AG09309 (cell line): ENCODE results near the gene ZNF664.

Experiments
- DNase-seq: peaks from one replicate; pipeline ENCODE4 v3.0.0-alpha.2; 2010; ENCODE audit warnings: low read depth
- H3K4me3 ChIP-seq: 2 replicates; pipeline ENCODE4 v1.5.1; 2011; ENCODE audit warnings: mild to moderate bottlenecking, low read depth, low read length, moderate library complexity; ENCODE audit not compliant: control insufficient read depth
- TF ChIP-seq, protein P1 (sequence below): IDR thresholded peaks from 2 replicates; pipeline ENCODE4 v1.5.1; 2011; ENCODE audit warnings: mild to moderate bottlenecking, low read depth, low read length, inconsistent platforms; ENCODE audit not compliant: insufficient read depth, control insufficient read depth; ENCODE audit errors: missing control alignments

The ZNF664 gene

DNA sequence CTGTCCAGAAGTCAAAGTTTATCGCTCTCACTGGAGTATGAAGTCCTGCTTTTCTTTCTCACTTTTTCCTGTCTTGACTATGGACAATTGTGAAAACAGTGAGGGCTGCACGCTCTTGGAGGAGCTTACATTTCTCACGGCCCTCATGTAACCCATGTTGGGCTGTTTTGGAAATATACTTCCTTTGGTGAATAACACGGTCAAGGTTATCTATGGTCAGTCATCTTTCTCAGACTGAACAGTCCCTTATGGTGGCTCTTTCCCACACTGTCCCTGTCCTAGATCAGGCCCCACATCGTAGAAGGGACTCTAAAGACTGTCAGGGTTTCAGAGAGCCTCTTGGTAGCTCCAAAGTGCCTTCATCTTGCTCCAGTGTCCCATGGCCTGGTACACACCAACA lies 7.6 kb upstream of the ZNF664 start:
- H3K4me3 ChIP-seq: no peak overlapping the region
- TF ChIP-seq, protein P1, sequence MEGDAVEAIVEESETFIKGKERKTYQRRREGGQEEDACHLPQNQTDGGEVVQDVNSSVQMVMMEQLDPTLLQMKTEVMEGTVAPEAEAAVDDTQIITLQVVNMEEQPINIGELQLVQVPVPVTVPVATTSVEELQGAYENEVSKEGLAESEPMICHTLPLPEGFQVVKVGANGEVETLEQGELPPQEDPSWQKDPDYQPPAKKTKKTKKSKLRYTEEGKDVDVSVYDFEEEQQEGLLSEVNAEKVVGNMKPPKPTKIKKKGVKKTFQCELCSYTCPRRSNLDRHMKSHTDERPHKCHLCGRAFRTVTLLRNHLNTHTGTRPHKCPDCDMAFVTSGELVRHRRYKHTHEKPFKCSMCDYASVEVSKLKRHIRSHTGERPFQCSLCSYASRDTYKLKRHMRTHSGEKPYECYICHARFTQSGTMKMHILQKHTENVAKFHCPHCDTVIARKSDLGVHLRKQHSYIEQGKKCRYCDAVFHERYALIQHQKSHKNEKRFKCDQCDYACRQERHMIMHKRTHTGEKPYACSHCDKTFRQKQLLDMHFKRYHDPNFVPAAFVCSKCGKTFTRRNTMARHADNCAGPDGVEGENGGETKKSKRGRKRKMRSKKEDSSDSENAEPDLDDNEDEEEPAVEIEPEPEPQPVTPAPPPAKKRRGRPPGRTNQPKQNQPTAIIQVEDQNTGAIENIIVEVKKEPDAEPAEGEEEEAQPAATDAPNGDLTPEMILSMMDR: no peak
- DNase-seq: no peak

DNA sequence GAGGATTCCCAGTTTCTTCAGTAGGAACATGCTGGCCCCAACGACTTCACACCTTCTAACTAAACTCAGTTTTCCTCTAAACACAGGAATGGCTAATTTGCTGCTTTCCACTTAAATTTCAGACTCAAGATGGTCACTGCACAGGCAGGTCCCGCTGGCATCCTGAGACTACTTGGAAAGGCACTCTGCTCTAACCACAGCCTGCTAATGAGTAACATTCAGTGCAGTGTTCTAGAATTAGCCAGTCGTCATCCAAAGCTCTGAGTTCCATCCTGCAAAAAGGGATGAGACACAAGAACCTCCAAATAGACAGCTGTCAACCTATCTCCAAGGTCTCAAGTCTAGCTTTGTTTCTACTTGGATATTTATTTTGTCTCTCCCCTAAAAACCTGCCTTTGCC lies 6.4 kb upstream of the ZNF664 start:
- H3K4me3 ChIP-seq: no peak overlapping the region
- peak; percentile 34 for DNase-seq
- TF ChIP-seq, protein P1: no peak

DNA sequence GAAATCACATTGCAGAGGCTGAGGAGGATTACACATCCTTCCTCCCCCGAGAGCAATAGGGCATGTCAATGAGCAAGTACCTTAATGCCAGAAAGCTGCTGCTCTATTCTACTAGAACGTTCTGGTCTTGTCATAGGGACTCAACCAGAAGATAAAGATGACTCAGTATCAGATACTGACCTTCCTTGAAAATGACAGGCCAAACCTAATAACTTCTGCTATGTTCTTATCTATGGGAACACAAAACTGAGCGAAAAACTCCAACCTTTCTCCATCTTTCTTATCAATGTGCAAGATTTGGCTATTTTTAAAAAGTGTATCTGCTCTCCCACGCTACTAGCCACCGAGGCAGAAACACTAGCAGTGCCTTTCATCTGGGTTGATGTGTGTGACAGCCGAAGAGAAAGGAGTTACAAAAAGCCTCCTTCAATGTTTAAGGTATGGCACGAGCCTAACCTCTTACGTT lies 5.9 kb upstream of the ZNF664 start:
- no peak overlapping the region for H3K4me3 ChIP-seq
- TF ChIP-seq, protein P1: no peak
- no peak for DNase-seq

DNA sequence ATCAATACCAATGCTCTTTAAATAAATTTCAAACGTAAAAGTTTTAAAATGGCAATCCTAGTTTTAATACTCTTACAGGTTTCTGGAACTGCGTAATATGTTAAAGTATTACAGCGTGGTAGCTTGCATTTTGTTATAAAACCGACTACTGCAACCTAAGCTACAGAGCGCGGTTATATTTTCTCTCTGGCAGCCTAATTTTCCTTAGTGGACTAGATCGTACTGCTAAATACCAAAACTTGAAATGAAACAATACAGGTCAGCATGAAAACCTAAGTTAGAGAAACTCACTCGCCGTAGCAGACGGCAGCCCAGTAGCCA lies 1.6 kb upstream of the ZNF664 start:
- DNase-seq: no peak
- TF ChIP-seq, protein P1: no peak
- H3K4me3 ChIP-seq: peak overlapping the region; percentile 75

DNA sequence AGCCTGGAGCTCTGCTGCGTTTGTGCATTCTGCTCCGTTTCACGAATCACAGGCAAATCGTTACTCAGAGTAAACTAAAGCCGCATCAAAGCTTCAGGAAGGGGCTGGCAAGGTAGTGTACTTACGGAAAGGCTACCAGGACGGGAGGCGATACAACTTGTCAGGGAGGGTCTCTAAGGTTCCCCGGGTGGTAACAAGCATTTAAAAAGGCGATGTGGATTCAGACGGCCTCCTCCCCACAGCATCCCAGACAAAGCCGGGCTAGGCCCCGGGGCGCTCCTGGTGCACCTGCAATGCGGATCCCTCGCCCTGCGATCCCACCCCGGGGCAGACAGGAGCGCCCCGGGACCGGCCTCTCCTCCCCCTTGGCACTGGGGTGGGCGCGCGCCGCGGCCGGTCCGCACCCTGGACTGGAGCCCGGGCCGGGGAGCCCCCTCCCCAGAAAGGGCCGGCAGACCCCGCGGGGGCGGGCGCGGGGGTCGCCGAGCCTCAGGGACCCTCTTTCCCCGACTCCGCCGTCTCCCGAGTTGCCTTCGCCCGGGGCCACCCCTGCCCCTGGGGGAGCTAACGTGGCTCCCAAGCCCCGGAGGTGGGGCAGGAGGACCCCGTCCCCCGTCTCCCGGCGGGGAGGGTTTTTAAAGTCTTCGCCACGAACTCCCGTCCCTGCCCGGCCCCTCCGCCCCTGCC lies 1.1 kb upstream of the ZNF664 start:
- TF ChIP-seq, protein P1: no peak
- DNase-seq: no peak
- H3K4me3 ChIP-seq: peak overlapping the region; percentile 75

DNA sequence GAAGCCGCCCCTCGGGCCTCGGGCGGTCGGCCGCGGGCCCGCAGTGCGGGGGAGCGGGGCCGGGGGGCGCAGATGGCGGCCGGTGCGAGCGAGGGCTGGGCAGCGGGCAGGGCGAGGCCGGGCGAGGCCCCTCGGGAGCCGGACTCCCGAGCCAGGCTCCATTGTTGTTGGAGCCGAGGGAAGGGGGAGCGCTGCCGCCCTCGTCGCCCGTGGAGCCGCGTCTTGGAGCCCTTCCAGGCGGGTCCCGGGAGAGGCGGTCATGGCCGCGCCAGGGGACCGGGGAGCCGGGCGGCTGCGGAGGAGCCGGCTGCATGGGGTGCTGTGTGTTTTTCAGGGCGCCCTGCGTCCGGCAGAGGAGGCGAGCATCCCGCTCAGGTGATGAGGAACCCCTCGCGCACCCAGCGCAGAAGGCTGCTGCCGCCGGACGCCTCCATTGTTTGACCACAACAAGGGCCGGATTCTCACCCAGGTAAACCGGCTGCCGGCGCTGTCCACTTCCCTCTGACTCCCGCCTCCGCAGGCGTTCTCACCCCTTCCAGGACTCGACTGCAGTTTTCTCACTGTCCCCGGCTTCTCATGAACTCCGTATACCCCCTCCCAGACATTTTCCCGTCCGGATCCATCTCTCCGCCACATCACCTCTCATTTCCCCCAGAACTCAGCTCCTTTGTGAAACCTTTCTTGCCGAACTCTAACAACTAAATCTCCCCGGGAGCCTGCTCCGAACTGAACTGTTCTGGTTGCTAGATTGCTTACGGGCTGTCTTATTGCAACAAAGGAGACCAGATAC lies 732 bp downstream of the ZNF664 start:
- TF ChIP-seq, protein P1: no peak
- H3K4me3 ChIP-seq: peak overlapping the region; percentile 75
- no peak for DNase-seq
